ENCODE data around the gene CRISPLD2. TPM values are rescaled to one million over a fixed set of nuclear protein-coding genes. Genes with fewer than 3 reads are reported as not detected.

Gene CRISPLD2
- total and polyA plus RNA-seq, 10 of the 15 experiments (the other 5 are each of a cell fraction or from before 2014, with no cell fraction given) = 0.03 to 0.30 (median 0.08) TPM; not detected in 5

- Histone ChIP-seq H3K27me3 (replicated peaks in 1 of 2; ENCODE audit: control insufficient read depth in 2 of 2, insufficient read depth in 2 of 2, low read length in 1 of 2) (peaks cover 0 to 3% of the 10 kb centered on the region in 2 experiments; a peak in 3 of 4 replicates), H3K27ac (ENCODE audit: control insufficient read depth, insufficient read depth) (no peak overlapping the region), H3K9me3 (replicated peaks; ENCODE audit: control insufficient read depth, insufficient read depth, low read length) (no peaks in the 10 kb centered on the region; the same call in 2 of the 3 replicates), H4K20me1 (ENCODE audit: control insufficient read depth, insufficient read depth) (no peaks in the 10 kb centered on the region), H3K9ac (ENCODE audit: control insufficient read depth, insufficient read depth, low read length) (no peak overlapping the region), H3K4me2 (ENCODE audit: control insufficient read depth, insufficient read depth) (no peak overlapping the region), H2AFZ (ENCODE audit: control insufficient read depth, low read depth, low read length) (no peak overlapping the region), H3K4me3 (no peak overlapping the region), H3K79me2 (ENCODE audit: control insufficient read depth, insufficient read depth, low read length) (no peaks in the 10 kb centered on the region), H3K36me3 (ENCODE audit: control insufficient read depth in 2 of 2, insufficient read depth in 2 of 2, low read length in 1 of 2) (no peaks in the 10 kb centered on the region), H3K4me1 (ENCODE audit: control insufficient read depth, insufficient read depth, low read length) (no peaks in the 10 kb centered on the region)
- DNase-seq (ENCODE audit: low read depth, low spot score) (no peak), ATAC-seq (no peak), FAIRE-seq (no peak)
- 34% methylated on average over 16 of the region's 16 CpGs for WGBS (ENCODE audit: insufficient coverage, insufficient replicate concordance, low lambda C conversion rate, missing lambda C conversion rate)
- POLR2A ChIA-PET = no interaction called here
- in situ Hi-C loops (cut with MboI) = no loop called here
- SMC1A ChIA-PET (ENCODE audit: uncharacterized antibody, unreplicated experiment) = no interaction called here
- intact Hi-C loops (cut with micrococcal nuclease; ENCODE audit: unreplicated experiment) = no loop called here
- RAD21 ChIA-PET (ENCODE audit: unreplicated experiment) = no interaction called here
- no TSS peak for BruUV-seq (replicated peaks)
- no peak for TF ChIP-seq PAX5 (IDR thresholded peaks at IDR 0.05; ENCODE audit: borderline replicate concordance, low read depth, low read length)
- TF ChIP-seq EED (IDR thresholded peaks at IDR 0.05; ENCODE audit: low read depth) = no peak
- no peak for TF ChIP-seq HCFC1 (IDR thresholded peaks at IDR 0.05; ENCODE audit: low read length)
- no peak for TF ChIP-seq CREM (IDR thresholded peaks at IDR 0.05; ENCODE audit: low read depth)
- TF ChIP-seq RBBP5 (conservative IDR thresholded peaks at IDR 0.05) = no peak
- no peak for TF ChIP-seq SMAD1 (IDR thresholded peaks at IDR 0.05; ENCODE audit: low read depth, partially characterized antibody)
- no peak for TF ChIP-seq BHLHE40 (IDR thresholded peaks at IDR 0.05; ENCODE audit: borderline replicate concordance in 1 of 2, low read depth in 2 of 2, low read length in 1 of 2)
- TF ChIP-seq, protein P1, sequence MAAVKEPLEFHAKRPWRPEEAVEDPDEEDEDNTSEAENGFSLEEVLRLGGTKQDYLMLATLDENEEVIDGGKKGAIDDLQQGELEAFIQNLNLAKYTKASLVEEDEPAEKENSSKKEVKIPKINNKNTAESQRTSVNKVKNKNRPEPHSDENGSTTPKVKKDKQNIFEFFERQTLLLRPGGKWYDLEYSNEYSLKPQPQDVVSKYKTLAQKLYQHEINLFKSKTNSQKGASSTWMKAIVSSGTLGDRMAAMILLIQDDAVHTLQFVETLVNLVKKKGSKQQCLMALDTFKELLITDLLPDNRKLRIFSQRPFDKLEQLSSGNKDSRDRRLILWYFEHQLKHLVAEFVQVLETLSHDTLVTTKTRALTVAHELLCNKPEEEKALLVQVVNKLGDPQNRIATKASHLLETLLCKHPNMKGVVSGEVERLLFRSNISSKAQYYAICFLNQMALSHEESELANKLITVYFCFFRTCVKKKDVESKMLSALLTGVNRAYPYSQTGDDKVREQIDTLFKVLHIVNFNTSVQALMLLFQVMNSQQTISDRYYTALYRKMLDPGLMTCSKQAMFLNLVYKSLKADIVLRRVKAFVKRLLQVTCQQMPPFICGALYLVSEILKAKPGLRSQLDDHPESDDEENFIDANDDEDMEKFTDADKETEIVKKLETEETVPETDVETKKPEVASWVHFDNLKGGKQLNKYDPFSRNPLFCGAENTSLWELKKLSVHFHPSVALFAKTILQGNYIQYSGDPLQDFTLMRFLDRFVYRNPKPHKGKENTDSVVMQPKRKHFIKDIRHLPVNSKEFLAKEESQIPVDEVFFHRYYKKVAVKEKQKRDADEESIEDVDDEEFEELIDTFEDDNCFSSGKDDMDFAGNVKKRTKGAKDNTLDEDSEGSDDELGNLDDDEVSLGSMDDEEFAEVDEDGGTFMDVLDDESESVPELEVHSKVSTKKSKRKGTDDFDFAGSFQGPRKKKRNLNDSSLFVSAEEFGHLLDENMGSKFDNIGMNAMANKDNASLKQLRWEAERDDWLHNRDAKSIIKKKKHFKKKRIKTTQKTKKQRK (IDR thresholded peaks at IDR 0.05; ENCODE audit: low read depth, low read length) = no peak
- no peak for TF ChIP-seq DPF2 (IDR thresholded peaks at IDR 0.05)
- TF ChIP-seq ZNF274 (IDR thresholded peaks at IDR 0.05; ENCODE audit: insufficient read depth, insufficient read length) = no peak
- TF ChIP-seq REST (IDR thresholded peaks at IDR 0.05; ENCODE audit: low read depth, low read length) = no peak; the same call in 1 of the 2 replicates
- no peak for TF ChIP-seq USF1 (IDR thresholded peaks at IDR 0.05; ENCODE audit: borderline replicate concordance, extremely low read length, insufficient read depth, low read depth, low read length)
- CTCF ChIA-PET = interaction anchor here (1.0 kb wide), 1 partner anchor 16 kb away, joined by 3 read pairs; no protein-coding TSS in a partner anchor
These were observed 16.5 kb downstream of the CRISPLD2 start for GRCh38 chr16:84836234-84836647.

All from GM12878 (cell line).